ENCODE results near the gene RPS27.

- no peak for TF ChIP-seq TP53 (CRISPR knock-in tag; conservative IDR thresholded peaks at IDR 0.05)
- no peak for TF ChIP-seq ZNF816 (CRISPR knock-in tag; IDR thresholded peaks at IDR 0.05; ENCODE audit: borderline replicate concordance)
- TF ChIP-seq ZNF329 (CRISPR knock-in tag; IDR thresholded peaks at IDR 0.05; ENCODE audit: low read depth) = no peak
- no peak for TF ChIP-seq RAD21 (CRISPR knock-in tag; IDR thresholded peaks at IDR 0.05)
- TF ChIP-seq CTCF (CRISPR knock-in tag; IDR thresholded peaks at IDR 0.05) = no peak; the same call in 1 of the 2 replicates
These were observed 45.3 kb upstream of the RPS27 start for GRCh38 chr1:153945131-153945794.
